ENCODE data around the gene ZBTB45.

The ZBTB45 gene

DNA sequence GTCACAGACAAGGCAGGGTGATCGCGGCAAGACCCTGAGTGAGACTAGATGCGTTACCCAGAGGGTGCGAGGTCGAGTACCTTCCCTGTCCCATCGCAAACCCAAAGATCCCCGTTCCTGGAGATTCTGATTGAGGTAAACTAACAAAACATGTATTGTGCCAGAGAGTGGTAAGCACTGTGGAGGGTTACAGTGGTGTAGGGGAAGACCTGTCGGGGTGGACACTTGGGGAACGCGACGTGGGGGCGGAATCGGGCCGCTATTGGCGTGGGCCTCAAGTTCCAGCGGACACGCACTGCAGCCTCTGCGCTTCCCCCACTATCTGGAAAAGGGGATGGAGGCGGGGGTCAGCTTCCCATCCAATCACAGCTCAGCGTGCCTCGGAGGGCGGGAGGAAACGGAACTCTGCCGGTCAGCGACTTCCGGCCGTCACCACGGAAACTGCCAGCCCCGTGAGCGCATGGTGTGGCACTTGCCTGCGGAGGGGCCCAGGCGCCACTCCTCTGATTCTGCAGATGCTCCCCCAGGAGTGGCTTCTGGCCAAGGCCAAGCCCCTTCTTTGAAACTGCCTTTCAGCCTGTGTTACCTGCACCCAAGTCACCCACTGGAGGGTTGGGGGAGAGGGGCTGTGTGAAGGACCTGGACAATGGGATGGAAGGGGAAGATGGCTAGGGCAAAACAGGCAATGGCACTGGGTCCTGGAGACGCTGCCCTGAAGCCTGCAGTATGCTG, 39.8 kb upstream of the ZBTB45 start:
- no peak for TF ChIP-seq TCF4 (CRISPR knock-in tag; IDR thresholded peaks at IDR 0.05; ENCODE audit: borderline replicate concordance)
- no peak for TF ChIP-seq ZNF8 (CRISPR knock-in tag; IDR thresholded peaks at IDR 0.05)
- TF ChIP-seq ESRRG (CRISPR knock-in tag; IDR thresholded peaks at IDR 0.05) = no peak
- 0 out of 2 replicates have a peak, but pooled peaks have one; percentile 32 for TF ChIP-seq ZNF70 (CRISPR knock-in tag; IDR thresholded peaks at IDR 0.05)
- TF ChIP-seq, protein P1, sequence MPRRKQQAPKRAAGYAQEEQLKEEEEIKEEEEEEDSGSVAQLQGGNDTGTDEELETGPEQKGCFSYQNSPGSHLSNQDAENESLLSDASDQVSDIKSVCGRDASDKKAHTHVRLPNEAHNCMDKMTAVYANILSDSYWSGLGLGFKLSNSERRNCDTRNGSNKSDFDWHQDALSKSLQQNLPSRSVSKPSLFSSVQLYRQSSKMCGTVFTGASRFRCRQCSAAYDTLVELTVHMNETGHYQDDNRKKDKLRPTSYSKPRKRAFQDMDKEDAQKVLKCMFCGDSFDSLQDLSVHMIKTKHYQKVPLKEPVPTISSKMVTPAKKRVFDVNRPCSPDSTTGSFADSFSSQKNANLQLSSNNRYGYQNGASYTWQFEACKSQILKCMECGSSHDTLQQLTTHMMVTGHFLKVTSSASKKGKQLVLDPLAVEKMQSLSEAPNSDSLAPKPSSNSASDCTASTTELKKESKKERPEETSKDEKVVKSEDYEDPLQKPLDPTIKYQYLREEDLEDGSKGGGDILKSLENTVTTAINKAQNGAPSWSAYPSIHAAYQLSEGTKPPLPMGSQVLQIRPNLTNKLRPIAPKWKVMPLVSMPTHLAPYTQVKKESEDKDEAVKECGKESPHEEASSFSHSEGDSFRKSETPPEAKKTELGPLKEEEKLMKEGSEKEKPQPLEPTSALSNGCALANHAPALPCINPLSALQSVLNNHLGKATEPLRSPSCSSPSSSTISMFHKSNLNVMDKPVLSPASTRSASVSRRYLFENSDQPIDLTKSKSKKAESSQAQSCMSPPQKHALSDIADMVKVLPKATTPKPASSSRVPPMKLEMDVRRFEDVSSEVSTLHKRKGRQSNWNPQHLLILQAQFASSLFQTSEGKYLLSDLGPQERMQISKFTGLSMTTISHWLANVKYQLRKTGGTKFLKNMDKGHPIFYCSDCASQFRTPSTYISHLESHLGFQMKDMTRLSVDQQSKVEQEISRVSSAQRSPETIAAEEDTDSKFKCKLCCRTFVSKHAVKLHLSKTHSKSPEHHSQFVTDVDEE (CRISPR knock-in tag; IDR thresholded peaks at IDR 0.05) = 0 out of 2 replicates have a peak, but pooled peaks have one; percentile 23
- no peak for TF ChIP-seq ISL1 (CRISPR knock-in tag; IDR thresholded peaks at IDR 0.05)
- TF ChIP-seq GLIS3 (CRISPR knock-in tag; IDR thresholded peaks at IDR 0.05) = peak; percentile 6; the same call in 1 of the 2 replicates
- peak; percentile 72; the same call in 1 of the 2 replicates for TF ChIP-seq ZNF565 (CRISPR knock-in tag; conservative IDR thresholded peaks at IDR 0.05; ENCODE audit: low read depth)
- no peak for TF ChIP-seq ARNTL (CRISPR knock-in tag; IDR thresholded peaks at IDR 0.05; ENCODE audit: borderline replicate concordance, low read depth)
- 0 out of 2 replicates have a peak, but pooled peaks have one; percentile 5 for TF ChIP-seq ZC3H10 (CRISPR knock-in tag; IDR thresholded peaks at IDR 0.05)
- no peak for TF ChIP-seq OSR1 (CRISPR knock-in tag; IDR thresholded peaks at IDR 0.05)
- TF ChIP-seq PPARA (CRISPR knock-in tag; IDR thresholded peaks at IDR 0.05; ENCODE audit: borderline replicate concordance) = no peak
- peak; percentile 71 for ATAC-seq

DNA sequence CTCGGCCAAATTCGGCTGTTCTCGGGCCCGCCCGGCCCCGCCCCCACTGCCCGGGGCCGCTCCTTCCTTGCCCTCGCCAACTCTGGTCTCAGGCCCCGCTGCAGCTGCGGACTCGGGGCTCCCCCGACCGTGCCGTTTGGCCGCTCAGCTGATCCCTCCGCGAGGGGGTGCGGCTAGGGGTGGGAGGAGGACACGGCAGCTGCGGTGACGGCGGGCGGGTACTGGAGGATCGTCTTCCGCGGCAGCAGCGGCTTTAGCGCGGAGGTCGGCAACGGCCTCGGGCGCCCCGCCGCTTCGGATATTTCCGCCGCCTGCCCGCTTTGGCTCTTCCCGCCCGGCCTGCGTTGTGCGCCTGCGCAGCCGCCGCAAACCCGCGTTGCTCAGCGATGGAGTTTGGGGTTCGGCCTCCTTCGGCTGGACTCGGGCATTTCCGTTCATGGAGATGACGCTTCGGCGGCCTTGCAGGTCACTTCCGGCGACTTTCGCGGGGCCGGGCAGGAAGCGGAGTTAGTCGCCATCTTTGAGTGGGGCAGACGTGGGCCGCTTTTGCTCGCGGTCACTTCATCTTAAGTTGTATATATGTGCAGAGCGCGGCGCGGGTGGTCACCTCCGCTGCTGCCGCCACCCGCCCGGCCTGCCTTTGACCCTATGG, 39.1 kb upstream of the ZBTB45 start:
- TF ChIP-seq ZC3H10 (CRISPR knock-in tag; IDR thresholded peaks at IDR 0.05) (no peak), ZNF70 (CRISPR knock-in tag; IDR thresholded peaks at IDR 0.05) (no peak), ZNF565 (CRISPR knock-in tag; conservative IDR thresholded peaks at IDR 0.05; ENCODE audit: low read depth) (no peak), POU6F1 (CRISPR knock-in tag; IDR thresholded peaks at IDR 0.05; ENCODE audit: borderline replicate concordance, low read depth) (no peak), ARNTL (CRISPR knock-in tag; IDR thresholded peaks at IDR 0.05; ENCODE audit: borderline replicate concordance, low read depth) (no peak), PPARA (CRISPR knock-in tag; IDR thresholded peaks at IDR 0.05; ENCODE audit: borderline replicate concordance) (no peak), ZFP30 (CRISPR knock-in tag; IDR thresholded peaks at IDR 0.05) (no peak), RARB (CRISPR knock-in tag; IDR thresholded peaks at IDR 0.05) (no peak), SNAI2 (CRISPR knock-in tag; IDR thresholded peaks at IDR 0.05) (no peak)
- TF ChIP-seq, protein P2, sequence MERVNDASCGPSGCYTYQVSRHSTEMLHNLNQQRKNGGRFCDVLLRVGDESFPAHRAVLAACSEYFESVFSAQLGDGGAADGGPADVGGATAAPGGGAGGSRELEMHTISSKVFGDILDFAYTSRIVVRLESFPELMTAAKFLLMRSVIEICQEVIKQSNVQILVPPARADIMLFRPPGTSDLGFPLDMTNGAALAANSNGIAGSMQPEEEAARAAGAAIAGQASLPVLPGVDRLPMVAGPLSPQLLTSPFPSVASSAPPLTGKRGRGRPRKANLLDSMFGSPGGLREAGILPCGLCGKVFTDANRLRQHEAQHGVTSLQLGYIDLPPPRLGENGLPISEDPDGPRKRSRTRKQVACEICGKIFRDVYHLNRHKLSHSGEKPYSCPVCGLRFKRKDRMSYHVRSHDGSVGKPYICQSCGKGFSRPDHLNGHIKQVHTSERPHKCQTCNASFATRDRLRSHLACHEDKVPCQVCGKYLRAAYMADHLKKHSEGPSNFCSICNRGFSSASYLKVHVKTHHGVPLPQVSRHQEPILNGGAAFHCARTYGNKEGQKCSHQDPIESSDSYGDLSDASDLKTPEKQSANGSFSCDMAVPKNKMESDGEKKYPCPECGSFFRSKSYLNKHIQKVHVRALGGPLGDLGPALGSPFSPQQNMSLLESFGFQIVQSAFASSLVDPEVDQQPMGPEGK (CRISPR knock-in tag; IDR thresholded peaks at IDR 0.05; ENCODE audit: borderline replicate concordance) = no peak
- peak; percentile 72 for ATAC-seq

DNA sequence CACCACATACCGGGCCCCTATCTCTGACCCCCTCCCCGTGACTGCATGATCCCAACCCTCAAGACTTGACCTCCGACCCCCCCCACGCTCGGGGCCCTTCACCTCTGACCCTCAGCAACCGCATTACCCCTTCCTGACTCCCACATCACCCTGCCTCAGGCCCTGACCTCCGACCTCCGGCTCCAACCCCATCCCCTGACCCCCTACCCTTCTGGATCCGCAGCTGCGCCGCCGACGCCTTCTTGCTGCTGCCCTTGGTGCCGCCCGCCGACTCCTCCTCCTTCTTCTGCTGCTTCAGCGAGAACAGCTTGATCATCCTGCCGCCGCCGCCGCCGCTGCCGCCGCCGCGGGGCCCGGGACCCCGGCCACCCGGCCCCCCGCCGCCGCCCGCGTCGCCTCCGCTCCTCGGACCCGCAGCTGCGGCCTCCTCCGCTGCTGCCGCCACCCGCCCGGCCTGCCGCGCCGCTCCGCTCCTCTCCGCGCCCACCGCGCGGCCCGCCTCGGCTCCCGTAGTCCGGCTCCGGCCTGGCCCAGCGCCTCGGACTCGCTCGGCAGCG, 38.5 kb upstream of the ZBTB45 start, which contains the start of gene UBE2M:
TSS of gene UBE2M (minus strand) at position 546 of the 557 bp plus-strand sequence. CDS start at position 316, 230 bp downstream.
- ATAC-seq = no peak
- TF ChIP-seq, protein P3, sequence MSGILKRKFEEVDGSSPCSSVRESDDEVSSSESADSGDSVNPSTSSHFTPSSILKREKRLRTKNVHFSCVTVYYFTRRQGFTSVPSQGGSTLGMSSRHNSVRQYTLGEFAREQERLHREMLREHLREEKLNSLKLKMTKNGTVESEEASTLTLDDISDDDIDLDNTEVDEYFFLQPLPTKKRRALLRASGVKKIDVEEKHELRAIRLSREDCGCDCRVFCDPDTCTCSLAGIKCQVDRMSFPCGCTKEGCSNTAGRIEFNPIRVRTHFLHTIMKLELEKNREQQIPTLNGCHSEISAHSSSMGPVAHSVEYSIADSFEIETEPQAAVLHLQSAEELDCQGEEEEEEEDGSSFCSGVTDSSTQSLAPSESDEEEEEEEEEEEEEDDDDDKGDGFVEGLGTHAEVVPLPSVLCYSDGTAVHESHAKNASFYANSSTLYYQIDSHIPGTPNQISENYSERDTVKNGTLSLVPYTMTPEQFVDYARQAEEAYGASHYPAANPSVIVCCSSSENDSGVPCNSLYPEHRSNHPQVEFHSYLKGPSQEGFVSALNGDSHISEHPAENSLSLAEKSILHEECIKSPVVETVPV (CRISPR knock-in tag; IDR thresholded peaks at IDR 0.05) = no peak
- no peak for TF ChIP-seq BACH2 (CRISPR knock-in tag; IDR thresholded peaks at IDR 0.05; ENCODE audit: borderline replicate concordance)
- no peak for TF ChIP-seq SNAI2 (CRISPR knock-in tag; IDR thresholded peaks at IDR 0.05)
- TF ChIP-seq ZNF8 (CRISPR knock-in tag; IDR thresholded peaks at IDR 0.05) = no peak
- TF ChIP-seq TOX (CRISPR knock-in tag; IDR thresholded peaks at IDR 0.05; ENCODE audit: borderline replicate concordance) = no peak
- no peak for TF ChIP-seq ZFP30 (CRISPR knock-in tag; IDR thresholded peaks at IDR 0.05)
- TF ChIP-seq OSR1 (CRISPR knock-in tag; IDR thresholded peaks at IDR 0.05) = no peak
- no peak for TF ChIP-seq ZFP3 (CRISPR knock-in tag; IDR thresholded peaks at IDR 0.05)
- no peak for TF ChIP-seq PPARA (CRISPR knock-in tag; IDR thresholded peaks at IDR 0.05; ENCODE audit: borderline replicate concordance)
- no peak for TF ChIP-seq GLIS3 (CRISPR knock-in tag; IDR thresholded peaks at IDR 0.05)
- no peak for TF ChIP-seq ARNTL (CRISPR knock-in tag; IDR thresholded peaks at IDR 0.05; ENCODE audit: borderline replicate concordance, low read depth)
- TF ChIP-seq TCF4 (CRISPR knock-in tag; IDR thresholded peaks at IDR 0.05; ENCODE audit: borderline replicate concordance) = no peak
- TF ChIP-seq ZC3H10 (CRISPR knock-in tag; IDR thresholded peaks at IDR 0.05) = no peak
- TF ChIP-seq ZNF70 (CRISPR knock-in tag; IDR thresholded peaks at IDR 0.05) = no peak
- no peak for TF ChIP-seq POU6F1 (CRISPR knock-in tag; IDR thresholded peaks at IDR 0.05; ENCODE audit: borderline replicate concordance, low read depth)
- TF ChIP-seq, protein P2 (CRISPR knock-in tag; IDR thresholded peaks at IDR 0.05; ENCODE audit: borderline replicate concordance) = no peak
- TF ChIP-seq CSDC2 (CRISPR knock-in tag; IDR thresholded peaks at IDR 0.05) = no peak

All from SK-N-SH treated with all-trans-retinoic acid at 6 μM for 48 hours (cell line).